Kidney (tissue), 14 donors: ENCODE measurements around the gene SHOX. TPM values are rescaled to one million over a fixed set of nuclear protein-coding genes. Genes with fewer than 3 reads are reported as not detected.

Experiments
- DNase-seq, 5 donors: peaks; one replicate each; pipeline ENCODE4 v3.0.0-alpha.2; 2013 to 2020
- FAIRE-seq: peaks from 2 replicates; lab custom pipeline; 2012; peaks lifted over from hg19 to GRCh38; lab: Jason Lieb, UNC
- H3K27ac ChIP-seq, 2 donors: one replicate each; pipeline ENCODE4 v1.7.0; 2013; ENCODE audit warnings: low read depth in 2 of 2, low read length in 2 of 2, inconsistent platforms in 1 of 2
- H3K27me3 ChIP-seq: one replicate; pipeline ENCODE4 v1.7.1; 2013; ENCODE audit warnings: low read length, inconsistent platforms; ENCODE audit not compliant: control insufficient read depth, insufficient read depth
- H3K36me3 ChIP-seq, 3 donors: one replicate each; pipeline versions ENCODE4 v1.7.0 to v1.7.1; 2013; ENCODE audit warnings: low read length in 3 of 3, control low read depth in 1 of 3, inconsistent platforms in 1 of 3; ENCODE audit not compliant: insufficient read depth in 3 of 3, control insufficient read depth in 2 of 3
- H3K4me1 ChIP-seq, 3 donors: one replicate each; pipeline versions ENCODE4 v1.7.0 to v1.7.1; 2013; ENCODE audit warnings: low read length in 3 of 3, inconsistent platforms in 1 of 3, low read depth in 1 of 3; ENCODE audit not compliant: control insufficient read depth in 2 of 3, insufficient read depth in 2 of 3
- H3K4me3 ChIP-seq, 3 donors: one replicate each; pipeline versions ENCODE4 v1.7.0 to v1.8.1; 2013; ENCODE audit warnings: low read length in 3 of 3, control low read depth in 1 of 3, inconsistent platforms in 1 of 3
- H3K9ac ChIP-seq, 3 donors: one replicate each; pipeline versions ENCODE4 v1.7.0 to v1.7.1; 2013; ENCODE audit warnings: low read length in 3 of 3, control low read depth in 1 of 3, inconsistent platforms in 1 of 3
- H3K9me3 ChIP-seq, 3 donors: one replicate each; pipeline versions ENCODE4 v1.7.0 to v1.7.1; 2013; ENCODE audit warnings: low read length in 3 of 3, control low read depth in 1 of 3, inconsistent platforms in 1 of 3; ENCODE audit not compliant: control insufficient read depth in 2 of 3, insufficient read depth in 1 of 3
- CTCF ChIP-seq: IDR thresholded peaks from 3 replicates; pipeline ENCODE4 v1.5.1; 2012; ENCODE audit warnings: mild to moderate bottlenecking, moderate library complexity, borderline replicate concordance; ENCODE audit not compliant: insufficient read depth; ENCODE audit errors: extremely low read depth
- intact Hi-C: fragments of 100-400 bp; cut with DNase I; formaldehyde crosslinking; loops from one replicate; pipeline ENCODE4 v1.11.1; 2022
- polyA plus RNA-seq: library from polyadenylated mRNA; stranded (reverse); fragments of 350-450 nt; fragmentation: Illumina TruSeq; extraction: RNeasy Lipid Tissue Mini Kit (QIAGEN cat#74804); gene quantifications from one replicate; pipeline ENCODE4 v1.2.3, GENCODE V29; 2014; ENCODE audit warnings: low read depth, low replicate concordance; ENCODE audit not compliant: insufficient read depth
- total RNA-seq: library from RNA; stranded (reverse); fragmentation: NEBNext Ultra II Directional; extraction: Animal tissue kit (Norgen Biotek cat#: 25700); gene quantifications from one replicate; pipeline ENCODE4 v1.2.1, GENCODE V29; 2021
- donor health status: control.
- donor health status: control.
- donor health status: control.
- donor health status: control.
- donor health status: control.
- donor health status: DM: yes; HTN: yes; CAD: no.
- donor health status: Normal renal cell carcinoma (clear cell type).

Gene SHOX
- total and polyA plus RNA-seq, 2 donors from 2014 or later, result not detected

DNA sequence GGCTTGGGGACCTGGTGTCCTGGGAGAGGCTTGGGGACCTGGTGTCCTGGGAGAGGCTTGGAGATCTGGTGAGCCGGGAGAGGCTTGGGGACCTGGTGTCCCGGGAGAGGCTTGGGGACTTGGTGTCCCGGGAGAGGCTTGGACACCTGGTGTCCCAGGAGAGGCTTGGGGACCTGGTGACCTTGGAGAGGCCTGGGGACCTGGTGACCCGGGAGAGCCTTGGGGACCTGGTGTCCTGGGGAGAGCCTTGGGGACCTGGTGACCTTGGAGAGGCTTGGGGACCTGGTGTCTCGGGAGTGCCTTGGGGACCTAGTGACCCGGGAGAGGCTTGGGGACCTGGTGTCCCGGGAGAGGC, 12.6 kb downstream of the SHOX start:
- DNase-seq (no peak), FAIRE-seq (no peak)
- Histone ChIP-seq H3K9ac (no peak overlapping the region), H3K27ac (no peak overlapping the region), H3K4me1 (no peaks in the 10 kb centered on the region), H3K27me3 (peaks cover 13% of the 10 kb centered on the region), H3K9me3 (no peaks in the 10 kb centered on the region), H3K36me3 (no peaks in the 10 kb centered on the region), H3K4me3 (no peak overlapping the region)
- no peak for TF ChIP-seq CTCF
- intact Hi-C loops, result no loop called here

- intact Hi-C loops, result no loop called here
- no peaks in the 10 kb centered on the region for H3K9me3 ChIP-seq
- no peak for FAIRE-seq
- TF ChIP-seq CTCF, result no peak
- no peaks in the 10 kb centered on the region for H3K4me1 ChIP-seq
- no peak overlapping the region for H3K9ac ChIP-seq
- peaks cover 12% of the 10 kb centered on the region for H3K27me3 ChIP-seq
- H3K4me3 ChIP-seq, result no peak overlapping the region
- peak in 1 of 5 donors; percentile 24 for DNase-seq
- H3K36me3 ChIP-seq, result no peaks in the 10 kb centered on the region
- no peak overlapping the region for H3K27ac ChIP-seq
Observed at GRCh38 chrX:643911-644303, 13.3 kb downstream of the SHOX start.

- no peak for TF ChIP-seq CTCF
- Histone ChIP-seq H3K4me1 (no peaks in the 10 kb centered on the region), H3K36me3 (no peaks in the 10 kb centered on the region), H3K4me3 (no peak overlapping the region), H3K27ac (no peak overlapping the region), H3K9ac (no peak overlapping the region), H3K27me3 (peaks cover 6% of the 10 kb centered on the region), H3K9me3 (no peaks in the 10 kb centered on the region)
- FAIRE-seq (no peak), DNase-seq (no peak)
- intact Hi-C loops, result no loop called here
Observed at GRCh38 chrX:644304-645281, 14.0 kb downstream of the SHOX start.
